Activated naive CD8-positive, alpha-beta T cell treated with anti-CD3 and anti-CD28 coated beads for 36 hours (primary cell): ENCODE results near the gene SBDS. TPM values are rescaled to one million over a fixed set of nuclear protein-coding genes. Genes with fewer than 3 reads are reported as not detected.

Source experiments
- total RNA-seq, 2 experiments: library from RNA; stranded (reverse); gene quantifications; one replicate each; pipeline ENCODE4 v1.2.3, GENCODE V29; 2021

SBDS gene
- total RNA-seq, 2 experiments from 2014 or later: 77.9 to 87.1 TPM

Other genes with a start within 250 kb of the SBDS start
- gene TMEM248, start 74.4 kb downstream of the SBDS start, total RNA-seq: 10 to 100 TPM; 80.3 to 82.6 TPM
- gene TYW1, start 1.2 kb upstream of the SBDS start, total RNA-seq: 10 to 100 TPM; 16.7 to 17.8 TPM